Esophagus squamous epithelium (tissue), 4 donors: Measurements from ENCODE around the gene THOC6.

Experiments
- CTCF ChIP-seq, 6 experiments: fragments of 450-650 bp in 4 of 6; fragments of 200-600 bp in 2 of 6; sonication (generic) in 2 of 6; IDR thresholded peaks; one replicate each; pipeline ENCODE4 v1.5.1; 2016 to 2019; ENCODE audit warnings: antibody characterized with exemption in 6 of 6, mild to moderate bottlenecking in 4 of 6, moderate library complexity in 4 of 6
- POLR2A ChIP-seq, 4 donors: fragments of 450-650 bp; IDR thresholded peaks; one replicate each; pipeline ENCODE4 v1.6.1; 2017; ENCODE audit warnings: antibody characterized with exemption in 4 of 4, mild to moderate bottlenecking in 4 of 4, moderate library complexity in 3 of 4

- TF ChIP-seq POLR2A (IDR thresholded peaks at IDR 0.05): no peak
- no peak for TF ChIP-seq CTCF (IDR thresholded peaks at IDR 0.05)
These were observed 27.2 kb downstream of the THOC6 start for GRCh38 chr16:3051009-3051408.
